ENCODE measurements around the gene VTN.

GRCh38 chr17:28367641-28368305, 2.3 kb downstream of the VTN start:
- TF ChIP-seq CTCF (IDR thresholded peaks at IDR 0.05) = no peak
- TF ChIP-seq POLR2A (IDR thresholded peaks at IDR 0.05) = no peak

Data from thyroid gland (tissue), 4 donors.